ENCODE measurements around the gene CBFA2T2. TPM values are rescaled to one million over a fixed set of nuclear protein-coding genes. Genes with fewer than 3 reads are reported as not detected.
"Not testable (repeated sequence)": the region's sequence is repeated elsewhere in the genome, so short reads cannot be mapped to it uniquely, and the experiment has no call there.

The CBFA2T2 gene
- total RNA-seq, 1 experiment from 2014 or later, result 8.6 TPM

- no peak for DNase-seq (ENCODE audit: low read depth)
These were observed 16.7 kb downstream of the CBFA2T2 start for GRCh38 chr20:33506576-33506975.

- no peak for DNase-seq (ENCODE audit: low read depth)
These were observed 17.6 kb downstream of the CBFA2T2 start for GRCh38 chr20:33507461-33507860.

- DNase-seq (ENCODE audit: low read depth), result not testable (repeated sequence)
These were observed 18.1 kb downstream of the CBFA2T2 start for GRCh38 chr20:33508015-33508414.

- not testable (repeated sequence) for DNase-seq (ENCODE audit: low read depth)
These were observed 19.2 kb downstream of the CBFA2T2 start for GRCh38 chr20:33509057-33509456.

- not testable (repeated sequence) for DNase-seq (ENCODE audit: low read depth)
These were observed 22.0 kb downstream of the CBFA2T2 start for GRCh38 chr20:33511876-33512275.

- DNase-seq (ENCODE audit: low read depth), result peak; percentile 5
These were observed 25.8 kb downstream of the CBFA2T2 start for GRCh38 chr20:33515569-33516216.

GRCh38 chr20:33516882-33517281 lies 27.0 kb downstream of the CBFA2T2 start:
- no peak for DNase-seq (ENCODE audit: low read depth)

GRCh38 chr20:33518071-33518470 lies 28.2 kb downstream of the CBFA2T2 start:
- peak; percentile 79 for DNase-seq (ENCODE audit: low read depth)

GRCh38 chr20:33521461-33521860 lies 31.6 kb downstream of the CBFA2T2 start:
- no peak for DNase-seq (ENCODE audit: low read depth)

GRCh38 chr20:33522256-33522820 lies 32.4 kb downstream of the CBFA2T2 start:
- no peak for DNase-seq (ENCODE audit: low read depth)

- no peak for DNase-seq (ENCODE audit: low read depth)
These were observed 34.4 kb downstream of the CBFA2T2 start for GRCh38 chr20:33524261-33524660.

- DNase-seq (ENCODE audit: low read depth), result no peak
These were observed 36.9 kb downstream of the CBFA2T2 start for GRCh38 chr20:33526769-33527168.

- no peak for DNase-seq (ENCODE audit: low read depth)
These were observed 41.4 kb downstream of the CBFA2T2 start for GRCh38 chr20:33531047-33531877.

- no peak for DNase-seq (ENCODE audit: low read depth)
These were observed 42.0 kb downstream of the CBFA2T2 start for GRCh38 chr20:33531885-33532284.

GRCh38 chr20:33532753-33533459 lies 43.0 kb downstream of the CBFA2T2 start:
- DNase-seq (ENCODE audit: low read depth), result no peak

GRCh38 chr20:33535717-33536116 lies 45.8 kb downstream of the CBFA2T2 start:
- DNase-seq (ENCODE audit: low read depth), result not testable (repeated sequence)

- no peak for DNase-seq (ENCODE audit: low read depth)
These were observed 47.7 kb downstream of the CBFA2T2 start for GRCh38 chr20:33537608-33538007.

- no peak for DNase-seq (ENCODE audit: low read depth)
These were observed 49.2 kb downstream of the CBFA2T2 start for GRCh38 chr20:33539129-33539528.

- no peak for DNase-seq (ENCODE audit: low read depth)
These were observed 50.5 kb downstream of the CBFA2T2 start for GRCh38 chr20:33540427-33540826.

GRCh38 chr20:33541074-33541473 lies 51.2 kb downstream of the CBFA2T2 start:
- DNase-seq (ENCODE audit: low read depth), result no peak

GRCh38 chr20:33541797-33542196 lies 51.9 kb downstream of the CBFA2T2 start:
- DNase-seq (ENCODE audit: low read depth), result no peak

- no peak for DNase-seq (ENCODE audit: low read depth)
These were observed 55.9 kb downstream of the CBFA2T2 start for GRCh38 chr20:33545763-33546162.

Measured in LHCN-M2 (cell line).